Measurements from ENCODE around the gene SLITRK6.
"Not testable (repeated sequence)": the region's sequence is repeated elsewhere in the genome, so short reads cannot be mapped to it uniquely, and the experiment has no call there.

The SLITRK6 gene, protein sequence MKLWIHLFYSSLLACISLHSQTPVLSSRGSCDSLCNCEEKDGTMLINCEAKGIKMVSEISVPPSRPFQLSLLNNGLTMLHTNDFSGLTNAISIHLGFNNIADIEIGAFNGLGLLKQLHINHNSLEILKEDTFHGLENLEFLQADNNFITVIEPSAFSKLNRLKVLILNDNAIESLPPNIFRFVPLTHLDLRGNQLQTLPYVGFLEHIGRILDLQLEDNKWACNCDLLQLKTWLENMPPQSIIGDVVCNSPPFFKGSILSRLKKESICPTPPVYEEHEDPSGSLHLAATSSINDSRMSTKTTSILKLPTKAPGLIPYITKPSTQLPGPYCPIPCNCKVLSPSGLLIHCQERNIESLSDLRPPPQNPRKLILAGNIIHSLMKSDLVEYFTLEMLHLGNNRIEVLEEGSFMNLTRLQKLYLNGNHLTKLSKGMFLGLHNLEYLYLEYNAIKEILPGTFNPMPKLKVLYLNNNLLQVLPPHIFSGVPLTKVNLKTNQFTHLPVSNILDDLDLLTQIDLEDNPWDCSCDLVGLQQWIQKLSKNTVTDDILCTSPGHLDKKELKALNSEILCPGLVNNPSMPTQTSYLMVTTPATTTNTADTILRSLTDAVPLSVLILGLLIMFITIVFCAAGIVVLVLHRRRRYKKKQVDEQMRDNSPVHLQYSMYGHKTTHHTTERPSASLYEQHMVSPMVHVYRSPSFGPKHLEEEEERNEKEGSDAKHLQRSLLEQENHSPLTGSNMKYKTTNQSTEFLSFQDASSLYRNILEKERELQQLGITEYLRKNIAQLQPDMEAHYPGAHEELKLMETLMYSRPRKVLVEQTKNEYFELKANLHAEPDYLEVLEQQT

DNA sequence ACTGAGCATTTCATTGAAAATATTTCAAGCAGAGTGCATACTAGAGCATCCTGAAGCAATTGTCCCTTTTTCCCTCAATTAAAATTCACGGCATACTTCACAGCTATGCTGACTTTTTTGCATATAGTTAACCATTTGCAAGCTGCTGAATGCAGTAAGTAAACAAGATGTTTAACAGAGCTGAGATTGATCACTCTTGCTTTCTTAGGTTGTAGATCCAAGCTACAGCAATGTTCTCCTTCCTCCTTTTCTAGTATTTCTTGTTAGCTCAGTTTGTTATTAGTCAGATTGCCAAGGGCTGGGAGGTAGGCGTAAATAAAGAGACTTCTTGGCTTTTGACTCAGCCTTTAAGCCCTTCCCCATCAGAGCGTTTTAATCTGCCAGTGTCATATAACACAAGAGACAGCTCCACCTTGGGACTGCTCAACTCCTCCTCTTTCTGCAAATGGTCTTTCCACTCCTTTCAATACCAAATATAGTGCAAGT, at the start of gene SLITRK6:
TSS of gene SLITRK6 (minus strand) at position 323 of the 486 bp plus-strand sequence. CDS start 2,911 bp downstream, outside the sequence.
- DNase-seq, result no peak

DNA sequence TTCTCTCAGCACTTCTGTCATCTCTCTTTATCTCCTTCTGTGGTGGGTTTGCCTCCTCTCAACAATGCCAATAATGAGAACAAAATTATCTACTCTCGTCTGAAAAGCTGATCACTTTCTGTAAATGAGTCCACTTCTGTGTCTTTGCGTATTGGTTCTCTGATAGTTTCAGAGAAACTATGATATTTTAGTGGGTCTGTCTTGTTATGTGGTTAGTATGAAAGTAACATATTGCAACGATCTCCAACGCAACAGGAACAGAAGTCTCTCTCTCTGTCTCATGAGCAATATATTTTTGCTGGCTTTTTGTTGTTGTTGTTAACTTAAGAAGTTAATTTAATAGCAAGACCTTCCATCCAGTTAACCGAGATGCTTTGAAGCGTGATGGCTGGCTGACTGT, 47.8 kb upstream of the SLITRK6 start:
- no peak for DNase-seq

DNA sequence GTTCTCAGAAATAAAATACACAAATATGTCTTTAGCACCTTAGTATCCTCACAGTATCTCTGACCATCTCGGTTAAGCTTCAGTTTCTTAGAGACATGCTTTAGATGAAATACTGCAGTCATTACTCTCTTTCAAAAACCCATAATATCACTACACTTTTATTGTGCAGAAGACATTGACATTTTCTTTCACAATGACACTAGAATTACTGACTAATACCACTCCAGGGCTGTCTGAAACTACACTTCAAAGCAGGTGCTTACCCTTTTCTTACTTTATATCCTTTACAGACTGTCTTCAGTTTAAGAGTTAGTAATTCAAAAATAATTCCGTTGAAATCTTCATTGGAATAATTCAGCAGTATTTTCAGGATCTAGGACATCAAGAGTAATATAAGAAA, 42.2 kb upstream of the SLITRK6 start:
- no peak for DNase-seq

DNA sequence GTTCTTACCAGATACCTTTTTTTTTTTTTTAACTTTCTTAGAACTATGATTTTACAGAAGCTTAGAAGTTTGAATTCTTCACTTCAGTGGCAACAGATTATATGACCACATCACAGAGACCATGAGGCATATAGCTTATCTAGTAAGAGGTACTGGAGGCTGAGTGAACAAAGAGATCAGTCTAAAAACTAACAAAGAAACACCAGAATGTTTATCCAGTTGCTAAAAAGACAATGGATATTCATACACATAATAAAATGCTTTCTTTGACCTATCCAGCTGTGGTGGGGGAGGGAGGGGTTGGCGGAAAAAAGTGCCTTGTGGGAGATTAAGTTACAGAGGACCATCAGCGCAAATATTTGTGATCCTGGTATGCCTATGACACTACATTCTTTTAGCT, 34.7 kb upstream of the SLITRK6 start:
- no peak for DNase-seq

DNA sequence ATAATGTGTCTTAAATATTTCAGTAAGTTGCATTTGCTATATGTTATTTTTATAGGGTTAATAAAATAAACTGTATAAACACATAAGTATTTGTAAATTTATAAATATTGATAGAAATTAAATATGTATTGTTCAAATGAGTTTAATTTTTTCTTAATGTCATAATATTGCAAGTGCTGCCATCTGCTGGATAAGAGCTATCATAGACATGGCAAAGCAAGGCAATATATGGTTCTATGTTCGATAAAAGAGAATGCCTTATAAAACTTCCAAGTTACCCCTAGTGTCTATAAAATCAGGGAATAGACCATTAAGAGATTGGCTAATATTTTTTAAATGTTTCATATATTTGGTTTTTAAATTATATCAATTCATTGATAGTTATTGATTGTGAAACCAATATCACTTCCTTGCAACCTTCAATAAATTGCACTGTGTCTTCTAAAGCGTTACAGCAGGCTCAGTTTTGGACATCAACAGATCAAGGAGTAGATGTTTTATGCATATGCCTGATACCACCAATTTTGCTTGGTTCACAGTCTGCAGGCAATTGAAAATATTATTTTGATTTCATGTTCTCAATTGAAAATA, 29.0 kb upstream of the SLITRK6 start:
- peak in 1 of 2 donors; percentile 2 for DNase-seq

DNA sequence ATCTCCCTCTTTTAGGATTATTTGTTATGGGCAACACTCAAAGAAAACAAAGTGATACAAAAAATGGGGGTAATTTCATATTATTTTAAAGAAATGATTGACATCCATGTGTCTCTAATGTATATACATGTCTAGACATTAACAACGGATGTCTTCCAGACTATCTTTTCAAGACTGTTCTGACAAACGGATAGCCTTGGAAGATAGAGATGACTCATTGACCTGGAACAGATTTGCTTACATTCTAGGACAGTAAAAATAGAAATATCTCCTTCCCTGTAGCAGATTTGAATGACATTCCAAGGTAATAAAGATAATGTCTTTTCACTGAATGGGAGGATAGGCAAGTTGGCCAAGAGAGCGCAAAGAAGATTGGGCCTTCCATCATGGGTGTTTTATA, 26.2 kb upstream of the SLITRK6 start:
- DNase-seq, result no peak

DNA sequence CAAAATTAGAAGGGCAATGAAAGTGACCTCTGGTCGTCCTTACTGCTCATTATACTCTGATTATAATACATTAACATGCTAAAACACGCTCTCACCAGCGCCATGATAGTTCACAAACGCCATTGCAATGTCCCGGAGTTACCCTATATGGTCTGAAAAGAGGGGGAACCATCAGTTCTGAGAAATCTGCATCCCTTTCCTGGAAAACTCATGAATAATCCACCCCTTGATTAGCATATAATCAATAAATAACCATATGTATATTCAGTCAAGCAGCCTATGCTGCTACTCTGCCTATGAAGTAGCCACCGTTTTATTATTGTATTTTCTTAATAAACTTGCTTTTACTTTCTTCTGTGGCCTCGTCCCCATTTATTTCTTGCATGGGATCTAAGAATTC, 24.6 kb upstream of the SLITRK6 start:
- no peak for DNase-seq

DNA sequence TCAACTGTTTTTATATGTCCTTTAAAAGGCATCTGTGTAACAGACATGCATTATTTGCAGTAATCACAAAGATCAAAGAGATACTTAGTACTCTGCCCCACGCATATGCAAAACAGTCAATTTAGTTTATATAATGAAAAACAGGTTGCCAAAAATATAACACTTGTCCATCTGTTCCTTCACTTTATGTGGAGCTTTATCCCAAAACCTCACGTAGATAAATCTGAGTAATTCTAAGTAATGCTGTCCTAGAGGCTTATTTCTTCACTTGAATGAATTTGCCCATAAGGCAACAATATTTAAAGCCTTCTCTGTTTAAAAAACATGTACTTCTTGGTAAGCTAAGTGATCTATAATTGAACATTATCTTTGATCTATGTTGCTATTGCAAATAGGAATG, 20.3 kb upstream of the SLITRK6 start:
- no peak for DNase-seq

DNA sequence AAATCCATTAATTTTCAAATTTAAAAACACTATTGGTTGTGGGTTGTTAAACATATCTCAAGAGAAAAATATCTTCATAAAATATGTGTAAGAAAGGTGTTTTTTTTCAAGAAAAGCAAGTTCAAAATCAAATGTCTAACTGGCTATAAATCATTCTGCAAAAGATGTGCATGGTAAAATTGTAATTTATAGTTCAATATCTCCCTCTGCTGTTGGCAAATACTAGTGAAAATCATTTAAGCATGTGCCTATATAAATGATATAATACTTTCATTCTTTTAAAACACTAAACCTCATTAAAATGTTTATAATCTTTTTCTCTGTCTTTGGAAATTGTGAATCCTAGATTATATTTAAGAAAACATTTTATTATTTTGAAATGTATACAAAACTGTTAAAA, 17.2 kb upstream of the SLITRK6 start:
- no peak for DNase-seq

DNA sequence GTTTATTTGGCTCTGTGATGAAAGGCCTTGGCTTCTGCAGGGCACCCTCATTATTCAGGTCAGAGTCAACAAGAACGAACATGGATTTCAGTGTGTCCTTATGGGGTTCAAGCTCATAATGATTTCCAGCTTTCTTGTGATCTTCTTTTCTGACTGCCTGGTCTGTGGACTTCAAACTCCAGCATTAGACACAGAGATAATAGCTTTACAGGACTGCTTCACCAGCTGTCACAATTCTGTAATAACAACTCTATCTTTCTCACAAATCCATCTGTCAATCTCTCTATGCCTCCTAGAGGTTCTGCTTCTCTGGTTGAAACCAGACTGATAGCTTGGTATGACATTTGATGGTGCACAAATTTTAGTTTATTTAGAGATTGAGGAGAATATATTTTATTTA, 13.1 kb upstream of the SLITRK6 start:
- no peak for DNase-seq

DNA sequence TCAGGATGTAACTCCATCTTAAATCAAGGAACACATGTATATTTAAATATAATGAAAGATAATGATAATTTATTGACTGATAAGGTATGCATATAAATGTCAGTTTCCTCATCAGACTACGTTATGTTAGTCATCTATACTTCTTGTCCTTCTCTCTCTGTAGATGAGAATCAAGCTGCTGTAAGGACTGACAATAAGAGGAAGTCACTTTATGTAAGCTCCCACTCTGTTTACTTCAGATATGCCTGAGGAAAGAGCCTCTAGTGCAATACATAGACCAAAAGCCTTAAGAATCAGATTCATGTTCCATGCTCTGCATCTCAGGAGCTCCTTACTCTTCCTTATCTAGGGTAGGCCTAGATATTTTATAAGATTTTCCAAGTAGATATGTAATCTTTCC, 9.6 kb upstream of the SLITRK6 start:
- no peak for DNase-seq

DNA sequence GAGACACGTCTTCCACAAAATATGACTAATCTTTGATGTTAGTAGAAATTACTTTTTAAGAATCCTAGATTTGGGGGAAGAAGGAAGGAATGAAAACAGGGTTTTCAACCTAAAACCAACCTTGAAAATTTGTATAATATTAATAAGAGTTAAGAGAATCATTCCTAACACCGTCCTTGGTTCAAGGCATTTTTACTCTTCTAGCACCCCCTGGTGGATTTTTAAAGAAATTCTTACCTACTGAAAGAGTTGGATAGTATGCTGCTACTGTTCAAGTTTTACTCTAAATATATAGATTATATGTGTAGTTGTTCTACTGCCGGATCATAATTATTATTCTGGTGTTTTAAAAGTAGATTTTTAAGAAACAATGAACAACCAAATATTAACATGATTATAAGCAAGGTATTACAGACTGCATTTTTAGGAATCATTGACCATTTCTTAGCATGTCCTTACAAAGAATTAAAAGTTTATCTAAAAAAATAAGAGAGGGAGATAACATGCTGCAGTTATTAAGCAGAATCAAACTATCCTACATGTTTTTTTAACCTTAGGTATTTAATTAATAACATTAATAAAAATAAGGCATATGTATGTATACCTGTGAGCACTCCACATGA, 7.4 kb upstream of the SLITRK6 start:
- DNase-seq, result peak in 1 of 2 donors; percentile 15

DNA sequence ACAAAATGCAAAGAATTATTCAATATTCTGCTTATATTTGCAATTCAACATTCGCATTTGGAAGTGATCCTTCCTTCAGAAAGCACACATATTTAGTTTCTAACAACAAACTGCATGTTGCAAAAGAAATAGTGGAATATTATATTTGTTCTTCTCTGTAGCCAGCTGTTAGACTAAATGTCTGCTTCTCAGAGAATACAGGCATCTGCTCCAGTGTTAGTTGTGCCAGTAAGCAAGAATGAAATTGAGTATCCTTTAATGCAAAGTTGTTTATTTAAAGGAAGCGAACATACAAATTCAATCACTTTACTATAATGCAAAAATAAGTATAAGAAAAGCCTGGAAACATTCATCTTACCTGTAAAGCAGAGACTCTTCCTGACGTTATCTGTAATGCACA, 663 bp downstream of the SLITRK6 start:
- DNase-seq, result no peak

DNA sequence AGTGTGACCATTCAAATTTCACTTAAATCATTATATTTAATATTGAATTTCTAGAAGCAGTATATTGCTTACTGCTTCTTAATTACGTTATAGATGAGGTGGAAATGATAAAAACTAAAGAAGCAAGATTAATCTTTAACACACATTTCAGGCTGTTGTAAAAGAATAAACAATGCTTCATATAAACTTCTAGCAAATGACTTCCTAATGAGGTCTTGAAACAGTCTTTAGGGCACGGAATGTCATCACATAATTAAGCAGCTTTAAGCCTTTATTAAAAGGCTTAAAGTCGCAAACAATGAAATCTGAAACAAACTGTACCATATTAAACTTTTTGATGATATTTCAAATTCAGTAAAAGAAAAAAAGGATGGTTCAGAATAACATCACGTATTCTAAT, 1.9 kb downstream of the SLITRK6 start:
- no peak for DNase-seq

DNA sequence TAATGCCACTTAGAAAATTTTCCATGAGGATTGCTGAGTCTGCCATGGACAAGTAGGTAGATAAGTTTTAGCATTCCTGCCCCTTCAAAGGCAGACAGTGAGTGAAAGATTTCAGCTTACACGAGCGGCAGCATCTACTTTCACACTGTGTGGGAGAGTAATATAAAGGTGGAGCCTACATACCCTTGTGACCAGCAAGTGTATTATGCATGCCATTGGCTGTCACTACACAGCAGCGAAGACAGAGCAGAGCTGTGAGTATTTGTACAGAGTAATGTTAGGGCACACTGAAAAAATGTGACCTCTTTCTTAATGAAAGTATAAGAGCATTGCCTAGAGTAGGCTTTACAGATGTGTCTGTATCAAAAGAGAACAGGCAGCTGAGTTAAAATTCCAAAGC, 14.0 kb downstream of the SLITRK6 start:
- no peak for DNase-seq

DNA sequence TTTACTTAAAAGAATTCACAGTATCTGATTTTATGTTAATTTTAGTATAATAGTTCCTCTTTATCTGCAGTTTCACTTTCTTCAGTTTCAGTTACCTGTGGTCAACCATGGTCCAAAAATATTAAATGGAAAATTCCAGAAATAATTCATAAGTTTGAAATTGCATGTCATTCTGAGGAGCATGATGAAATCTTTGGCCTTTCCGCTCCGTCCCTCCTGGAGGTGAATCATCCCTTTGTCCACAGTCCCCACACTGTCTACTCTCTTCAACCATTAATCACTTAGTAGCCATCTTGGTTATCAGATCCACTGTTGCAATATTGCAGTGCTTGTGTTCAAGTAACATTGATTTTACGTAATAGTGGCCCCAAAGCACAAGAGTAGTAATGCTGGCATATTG, 26.9 kb downstream of the SLITRK6 start:
- no peak for DNase-seq

DNA sequence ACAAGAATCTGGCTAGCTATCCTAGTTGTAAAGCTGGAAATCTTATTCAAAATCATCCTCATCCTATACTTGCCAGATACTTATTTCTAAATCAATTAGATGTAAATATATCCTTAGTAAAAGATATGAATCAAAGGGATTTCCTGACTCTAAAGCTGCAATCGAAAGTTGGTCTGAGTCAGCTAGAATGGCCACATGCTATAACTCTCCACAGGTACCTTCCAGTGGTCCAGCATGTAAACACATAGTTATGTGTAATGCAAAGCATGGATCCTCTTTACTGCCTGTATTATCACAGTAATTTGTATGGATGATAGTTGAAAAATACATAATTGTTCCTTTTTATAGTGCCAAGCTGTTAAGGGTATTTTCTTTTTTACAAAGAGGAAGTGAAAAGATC, 27.4 kb downstream of the SLITRK6 start:
- no peak for DNase-seq

DNA sequence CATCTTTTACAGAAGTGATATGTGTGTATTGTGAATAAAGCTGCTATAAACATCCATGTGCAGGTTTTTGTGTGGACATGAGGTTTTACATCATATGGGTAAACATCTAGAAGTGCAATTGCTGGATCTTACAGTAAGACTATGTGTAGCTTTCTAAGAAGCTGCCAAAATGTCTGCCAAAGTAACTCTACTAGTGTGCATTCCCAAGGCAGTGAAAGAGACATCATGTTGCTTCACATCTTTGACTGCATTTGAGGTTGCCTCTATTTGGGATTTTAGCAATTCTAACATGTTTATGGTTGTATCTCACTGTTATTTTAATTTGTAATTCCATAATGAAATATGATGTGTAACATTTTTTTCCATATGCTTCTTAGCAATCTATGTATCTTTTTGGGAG, 30.3 kb downstream of the SLITRK6 start:
- DNase-seq, result no peak

DNA sequence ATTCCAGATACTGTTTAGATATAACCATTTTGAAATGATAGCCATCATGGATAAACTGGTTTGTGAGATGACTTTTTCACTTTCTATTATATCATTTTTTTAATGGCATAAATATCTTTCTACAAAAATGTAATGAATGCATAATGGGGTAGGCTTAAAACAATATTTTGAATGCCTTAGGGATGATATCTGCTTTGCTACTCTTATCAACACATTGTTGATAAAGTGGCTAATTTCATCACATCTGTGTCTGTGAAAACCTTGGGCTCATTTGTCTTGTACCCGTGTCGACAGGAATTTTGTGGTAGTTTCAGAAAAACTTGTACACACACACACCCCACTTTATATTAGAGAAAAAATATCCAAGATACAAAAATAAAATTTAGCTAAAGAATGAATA, 44.1 kb downstream of the SLITRK6 start:
- no peak for DNase-seq

DNA sequence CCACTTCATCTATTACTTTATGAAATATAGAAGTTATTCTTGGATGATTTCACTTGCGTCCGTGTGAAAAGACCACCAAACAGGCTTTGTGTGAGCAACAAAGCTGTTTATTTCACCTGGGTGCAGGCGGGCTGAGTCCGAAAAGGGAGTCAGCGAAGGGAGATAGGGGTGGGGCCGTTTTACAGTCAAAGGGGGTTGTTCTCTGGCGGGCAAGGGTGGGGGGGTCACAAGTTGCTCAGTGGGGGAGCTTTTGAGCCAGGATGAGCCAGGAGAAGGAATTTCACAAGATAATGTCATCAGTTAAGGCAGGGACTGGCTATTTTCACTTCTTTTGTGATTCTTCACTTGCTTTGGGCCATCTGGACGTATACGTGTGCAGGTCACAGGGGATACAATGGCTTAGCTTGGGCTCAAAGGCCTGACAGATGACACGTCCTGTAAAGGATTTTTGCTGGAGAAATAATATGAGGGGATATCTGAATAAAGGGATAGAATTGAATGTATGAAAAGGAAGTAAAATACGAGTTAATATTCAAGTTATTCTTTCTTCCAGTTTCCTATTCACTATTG, 55.9 kb downstream of the SLITRK6 start:
- DNase-seq, result not testable (repeated sequence)
